GM19452 (cell line): ENCODE results near the gene SELENOM.
"Not testable (repeated sequence)": the region's sequence is repeated elsewhere in the genome, so short reads cannot be mapped to it uniquely, and the experiment has no call there.

Experiments
- ATAC-seq: cut with Tn5 transposase; IDR thresholded peaks from one replicate; pipeline ENCODE4 v1.9.1; 2021; ENCODE audit not compliant: unreplicated experiment

Gene SELENOM

DNA sequence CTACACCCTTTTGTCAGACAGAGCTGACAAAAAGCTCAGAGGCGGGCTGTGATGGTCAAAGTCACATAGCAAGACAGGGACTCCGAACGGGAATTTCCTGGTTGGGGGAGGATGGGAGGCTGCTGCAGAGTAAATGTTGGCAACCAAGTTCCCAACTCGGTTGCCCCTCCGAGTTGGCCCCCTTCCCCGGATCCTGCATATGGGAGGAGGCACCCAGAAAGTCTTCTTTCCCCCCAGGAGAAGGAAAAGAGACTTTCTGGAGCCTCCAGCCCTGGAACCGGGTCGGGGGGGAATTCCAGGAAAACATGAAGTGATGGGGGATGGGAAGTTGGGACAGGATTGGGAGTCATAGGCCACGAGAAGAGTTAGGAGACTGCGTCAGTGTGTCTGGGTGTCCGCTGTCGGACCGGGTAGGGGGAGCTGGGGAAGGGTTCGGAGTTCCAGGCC lies 614 bp downstream of the SELENOM start:
- ATAC-seq = no peak

DNA sequence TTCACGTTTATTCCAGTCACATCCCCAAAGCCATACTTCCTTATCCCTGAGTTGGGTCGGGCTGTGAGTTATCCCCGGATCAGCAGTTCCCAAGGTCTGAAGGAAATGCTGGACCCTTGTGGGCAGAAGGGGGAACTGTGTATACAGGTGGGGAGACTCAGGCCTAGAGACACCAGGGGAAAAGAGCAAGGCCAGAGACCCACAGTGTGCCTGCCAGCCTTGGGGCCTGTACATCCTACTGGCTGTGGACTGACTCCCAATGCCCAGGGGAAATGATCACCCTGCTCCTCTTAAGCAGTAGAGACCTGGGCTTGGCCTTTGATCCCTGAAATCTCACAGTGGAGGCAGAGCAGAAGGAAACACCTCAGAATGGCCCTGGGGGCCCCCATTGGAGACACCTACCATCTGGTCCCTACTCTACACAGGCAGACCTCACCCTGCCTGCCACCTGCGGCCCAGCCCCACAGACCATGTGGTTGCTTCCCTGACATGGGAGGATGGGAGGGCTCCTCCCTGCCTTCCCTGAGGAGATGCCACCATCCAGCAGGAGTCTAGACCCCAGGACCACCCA lies 1.3 kb downstream of the SELENOM start:
- ATAC-seq = no peak

DNA sequence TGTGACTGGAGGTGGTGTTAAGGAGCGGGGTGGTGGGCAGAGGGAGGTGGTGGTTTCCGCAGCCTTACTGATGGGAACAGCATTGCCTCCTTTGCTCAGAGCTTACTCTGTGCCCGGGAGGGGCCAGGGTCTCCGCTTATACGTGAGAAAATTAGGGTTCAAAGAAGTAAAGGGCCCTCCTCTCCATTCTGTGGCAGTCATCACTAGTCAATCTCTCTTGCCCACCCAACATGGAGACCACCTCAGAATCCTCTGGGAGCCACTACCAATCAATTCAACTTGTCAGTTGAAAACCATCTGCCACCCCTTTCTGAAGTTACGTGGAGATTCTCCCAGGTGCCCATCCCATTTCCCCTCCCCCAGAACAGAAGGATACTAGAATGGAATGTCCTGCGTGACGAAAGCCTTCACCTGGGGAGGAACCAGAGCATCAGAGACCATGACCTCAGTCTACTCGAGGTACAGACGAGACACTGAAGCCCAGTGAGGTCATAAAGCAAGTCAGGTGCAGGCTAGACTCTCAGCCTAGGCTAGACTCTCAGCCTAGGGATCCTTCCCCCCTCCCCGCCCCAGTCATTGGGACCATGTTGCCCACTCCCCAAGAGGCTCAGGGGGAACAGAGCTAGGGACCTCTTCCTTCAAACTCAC lies 2.0 kb downstream of the SELENOM start:
- ATAC-seq = no peak

GRCh38 chr22:31104869-31105268 lies 2.5 kb downstream of the SELENOM start:
- ATAC-seq = no peak

DNA sequence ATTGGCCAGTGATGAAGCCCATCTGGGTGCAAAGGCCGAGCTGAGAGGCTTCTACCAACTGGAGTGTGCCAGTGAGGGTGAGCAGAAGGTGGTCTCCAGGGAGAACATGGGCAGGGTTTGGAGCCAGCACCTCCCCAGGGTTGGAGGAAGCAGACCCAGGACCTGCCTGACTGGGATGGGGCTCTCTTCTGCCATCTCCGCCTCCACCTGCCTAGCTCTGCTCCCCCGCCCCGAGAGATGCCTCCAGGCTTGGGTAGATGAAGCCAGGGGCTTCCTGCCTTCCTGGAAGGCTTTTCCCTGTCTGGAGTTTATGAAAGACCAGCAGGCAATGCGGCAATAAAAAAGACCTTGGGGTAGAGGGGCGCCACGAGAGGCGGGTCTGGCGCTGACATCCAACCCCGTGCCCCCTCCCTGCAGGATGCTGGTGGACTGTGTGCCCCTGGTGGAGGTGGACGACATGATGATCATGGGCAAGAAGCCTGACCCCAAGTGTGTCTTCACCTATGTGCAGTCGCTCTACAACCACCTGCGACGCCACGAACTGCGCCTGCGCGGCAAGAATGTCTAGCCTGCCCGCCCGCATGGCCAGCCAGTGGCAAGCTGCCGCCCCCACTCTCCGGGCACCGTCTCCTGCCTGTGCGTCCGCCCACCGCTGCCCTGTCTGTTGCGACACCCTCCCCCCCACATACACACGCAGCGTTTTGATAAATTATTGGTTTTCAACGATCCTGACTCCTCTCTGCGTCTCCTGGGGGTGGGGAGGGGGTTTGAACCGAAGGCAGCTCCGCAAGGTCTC lies 3.3 kb downstream of the SELENOM start:
- no peak for ATAC-seq

- no peak for ATAC-seq
Observed at GRCh38 chr22:31103111-31103510, 4.3 kb downstream of the SELENOM start.

DNA sequence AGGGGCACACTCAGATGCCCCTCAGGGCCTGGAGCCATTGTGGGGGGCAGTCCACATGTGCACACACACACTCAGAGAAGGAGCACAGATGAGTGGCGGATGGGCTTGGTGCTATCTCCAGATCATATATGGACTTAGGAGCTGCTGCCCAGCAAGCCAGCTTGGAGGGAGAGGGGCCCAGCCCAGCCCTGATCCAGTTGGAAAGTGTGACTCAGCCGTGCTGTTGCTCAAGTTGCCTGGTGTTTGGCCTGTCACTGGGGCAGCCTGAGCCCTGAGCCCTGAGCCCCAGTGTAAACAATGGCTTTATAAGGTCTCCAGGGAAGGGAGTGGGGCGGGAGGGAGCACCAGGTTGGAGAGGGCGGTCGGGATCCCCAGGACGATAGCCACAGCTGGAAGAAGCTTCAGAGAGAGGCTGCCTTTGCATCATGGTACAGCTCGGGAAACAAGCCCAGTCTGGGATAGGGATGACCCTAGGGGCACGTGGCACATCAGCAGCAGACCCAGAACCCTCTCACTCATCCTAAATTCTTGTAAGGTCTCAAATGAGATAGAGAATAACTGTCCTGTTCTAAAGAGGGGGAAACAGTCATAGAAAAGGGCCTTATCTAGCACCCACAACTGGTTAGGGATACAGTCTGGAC lies 4.8 kb downstream of the SELENOM start:
- no peak for ATAC-seq

DNA sequence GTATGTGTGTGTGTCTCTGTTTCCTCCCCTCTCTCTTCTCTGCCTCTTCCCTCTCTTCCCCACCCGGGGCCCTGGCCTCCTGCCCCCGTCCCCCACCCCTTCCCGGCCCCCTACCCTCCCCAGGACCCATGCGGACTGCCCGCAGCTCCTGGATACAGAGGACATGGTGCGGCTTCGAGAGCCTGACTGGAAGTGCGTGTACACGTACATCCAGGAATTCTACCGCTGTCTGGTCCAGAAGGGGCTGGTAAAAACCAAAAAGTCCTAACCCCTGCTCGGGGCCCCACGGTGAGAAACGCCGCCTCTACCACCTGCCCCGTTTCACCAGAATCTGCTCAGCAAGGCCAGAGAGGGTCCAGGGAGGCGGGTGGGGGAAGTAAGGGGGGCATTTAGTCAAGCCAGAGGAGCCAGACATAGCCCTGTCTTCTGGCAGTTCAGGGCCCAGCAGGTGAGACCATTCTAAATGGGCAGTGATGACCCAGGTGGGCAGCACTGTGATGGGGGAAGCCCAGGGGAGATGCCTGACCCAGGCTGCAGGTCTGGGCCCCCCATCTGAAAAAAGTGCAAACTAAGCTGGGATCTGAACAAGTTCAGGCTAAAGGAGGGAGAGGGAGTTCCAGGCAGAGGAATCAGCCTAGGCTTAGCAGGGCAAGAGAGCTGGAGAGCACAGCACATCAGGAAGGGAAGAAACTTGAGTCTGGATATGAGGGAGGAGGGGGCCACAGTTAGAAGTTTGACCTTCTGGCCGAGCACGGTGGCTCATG lies 6.4 kb downstream of the SELENOM start:
- ATAC-seq = no peak

DNA sequence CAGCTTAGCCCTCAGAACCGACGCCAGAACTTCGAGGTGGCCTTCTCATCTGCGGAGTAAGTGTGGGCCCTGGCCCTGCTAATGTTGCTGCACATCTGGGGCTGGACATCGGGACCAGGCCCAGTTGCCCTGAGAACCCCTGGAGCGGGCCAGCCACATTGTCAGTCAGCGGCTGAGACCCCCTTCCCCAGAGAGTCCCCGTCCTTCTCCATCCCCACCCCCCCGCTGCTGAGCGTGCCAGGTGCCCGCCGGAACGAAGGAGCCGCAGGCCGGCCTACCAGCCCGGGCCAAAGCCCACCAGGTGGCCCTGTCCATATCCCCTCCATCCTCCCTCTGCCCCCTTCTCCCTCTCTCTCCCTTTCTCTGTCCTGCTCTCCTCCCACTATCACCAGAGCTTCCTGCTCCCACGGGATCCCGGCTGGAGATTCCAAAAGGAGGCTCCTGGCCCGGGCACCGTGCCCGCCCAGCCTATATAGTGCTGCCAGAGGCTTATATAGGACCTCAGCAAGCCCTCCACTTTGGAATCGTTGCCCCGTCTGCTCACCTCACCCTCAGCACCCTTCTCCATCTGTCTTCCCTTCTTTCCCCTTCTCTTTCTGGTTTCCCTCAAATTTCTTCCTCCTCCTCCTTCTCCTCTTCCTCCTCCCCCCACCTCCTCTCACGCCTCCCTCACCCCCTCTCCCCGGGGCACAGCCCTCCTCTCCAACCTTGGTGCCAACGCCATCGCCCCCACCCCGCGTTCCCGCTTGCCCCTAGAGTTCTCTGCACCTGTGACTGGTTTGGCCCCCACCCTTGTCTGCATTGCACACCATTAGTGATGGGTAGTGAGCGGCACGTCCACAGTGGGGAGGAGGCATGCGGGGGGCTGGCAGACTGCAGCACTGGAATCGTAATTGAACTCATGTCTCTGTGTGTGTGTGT lies 7.3 kb downstream of the SELENOM start:
- no peak for ATAC-seq

GRCh38 chr22:31099386-31099785 lies 8.0 kb downstream of the SELENOM start:
- ATAC-seq = no peak

DNA sequence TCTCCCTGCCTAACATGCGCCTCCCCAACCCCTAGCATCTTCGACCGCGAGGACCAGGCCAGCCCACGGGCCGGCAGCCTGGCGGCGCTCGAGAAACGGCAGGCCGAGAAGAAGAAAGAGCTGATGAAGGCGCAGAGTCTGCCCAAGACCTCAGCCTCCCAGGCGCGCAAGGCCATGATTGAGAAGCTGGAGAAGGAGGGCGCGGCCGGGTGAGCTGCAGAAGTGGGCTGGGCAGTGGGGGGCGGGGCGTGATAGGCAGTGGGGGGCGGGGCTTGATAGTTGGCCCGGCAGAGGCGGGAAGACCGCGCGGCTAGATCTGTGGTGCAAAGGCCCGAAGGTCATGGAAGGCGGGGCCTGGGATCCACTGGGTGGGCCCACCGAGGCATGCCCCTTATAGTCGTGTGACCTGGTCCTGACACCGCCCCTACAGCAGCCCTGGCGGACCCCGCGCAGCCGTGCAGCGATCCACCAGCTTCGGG lies 8.7 kb downstream of the SELENOM start:
- ATAC-seq = no peak

DNA sequence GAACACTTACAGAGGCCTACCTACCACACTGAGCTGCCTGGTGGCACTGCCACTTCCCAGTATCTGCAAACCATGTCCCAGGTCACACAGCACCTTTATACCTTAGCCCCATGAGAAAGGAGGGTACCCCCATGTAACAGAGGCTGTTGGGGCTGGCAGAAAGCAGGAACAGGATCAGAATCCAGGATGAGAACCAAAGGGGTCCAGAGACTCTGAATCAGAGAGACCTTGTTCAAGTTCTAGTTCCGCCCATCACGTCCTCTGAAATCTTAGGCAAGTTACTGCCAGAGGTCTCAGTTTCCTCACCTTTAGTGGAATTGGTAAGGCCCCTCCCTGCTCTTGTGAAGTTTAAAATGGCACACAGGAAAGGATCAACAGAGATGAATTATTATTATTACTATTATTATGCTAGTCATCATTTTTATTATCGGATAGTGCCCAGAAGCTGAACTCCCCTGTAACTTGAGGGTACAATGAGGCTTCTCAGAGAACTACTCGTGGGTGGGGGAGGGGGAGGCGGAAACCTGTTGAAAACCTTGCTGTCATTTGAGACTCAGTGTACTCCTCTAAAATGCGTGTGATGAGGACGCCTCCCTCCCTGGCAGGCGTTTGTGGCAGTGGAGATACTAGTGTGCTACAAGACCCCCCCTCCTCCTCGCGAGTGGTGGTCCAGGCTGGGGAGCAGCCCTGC lies 9.3 kb downstream of the SELENOM start:
- no peak for ATAC-seq

DNA sequence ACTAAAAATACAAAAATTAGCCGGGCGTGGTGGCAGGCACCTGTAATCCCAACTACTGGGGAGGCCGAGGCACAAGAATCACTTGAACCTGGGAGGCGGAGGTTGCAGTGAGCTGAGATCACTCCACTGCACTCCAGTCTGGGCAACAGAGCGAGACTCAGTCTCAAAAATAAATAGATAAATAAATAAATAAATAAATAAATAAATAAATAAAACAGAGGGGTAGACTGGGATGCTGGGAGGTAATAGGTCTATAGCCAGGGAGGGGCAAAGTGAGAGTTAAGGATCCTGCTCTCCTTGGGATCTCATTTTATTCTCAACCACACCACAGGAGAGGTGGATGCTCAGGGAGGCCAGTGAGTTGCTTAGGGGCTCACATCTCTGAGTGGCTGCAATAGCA lies 9.8 kb downstream of the SELENOM start:
- not testable (repeated sequence) for ATAC-seq

DNA sequence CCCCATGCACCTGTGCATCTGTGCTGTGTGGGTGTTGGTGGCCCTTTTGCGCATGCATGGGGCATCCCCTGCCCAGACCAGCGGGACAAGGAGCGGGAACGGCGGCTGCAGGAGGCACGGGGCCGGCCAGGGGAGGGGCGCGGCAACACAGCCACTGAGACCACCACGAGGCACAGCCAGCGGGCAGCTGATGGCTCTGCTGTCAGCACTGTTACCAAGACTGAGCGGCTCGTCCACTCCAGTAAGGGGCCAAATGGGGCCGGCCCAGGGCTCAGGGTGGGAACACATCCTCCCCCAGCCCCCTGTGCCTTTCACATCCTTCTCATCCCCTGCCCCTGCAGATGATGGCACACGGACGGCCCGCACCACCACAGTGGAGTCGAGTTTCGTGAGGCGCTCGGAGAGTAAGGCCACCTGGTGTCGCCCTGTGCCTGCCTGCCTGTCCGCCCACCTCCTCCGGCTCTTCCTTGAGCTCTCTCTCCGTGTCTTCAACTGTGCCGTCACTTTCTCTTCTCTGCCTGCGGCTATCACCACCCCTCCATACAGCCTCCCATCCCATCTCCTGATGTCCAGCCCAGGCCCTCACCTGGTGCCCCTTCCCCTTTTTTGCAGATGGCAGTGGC lies 10.6 kb downstream of the SELENOM start:
- ATAC-seq = no peak

- ATAC-seq = no peak
Observed at GRCh38 chr22:31095637-31096249, 11.6 kb downstream of the SELENOM start.

DNA sequence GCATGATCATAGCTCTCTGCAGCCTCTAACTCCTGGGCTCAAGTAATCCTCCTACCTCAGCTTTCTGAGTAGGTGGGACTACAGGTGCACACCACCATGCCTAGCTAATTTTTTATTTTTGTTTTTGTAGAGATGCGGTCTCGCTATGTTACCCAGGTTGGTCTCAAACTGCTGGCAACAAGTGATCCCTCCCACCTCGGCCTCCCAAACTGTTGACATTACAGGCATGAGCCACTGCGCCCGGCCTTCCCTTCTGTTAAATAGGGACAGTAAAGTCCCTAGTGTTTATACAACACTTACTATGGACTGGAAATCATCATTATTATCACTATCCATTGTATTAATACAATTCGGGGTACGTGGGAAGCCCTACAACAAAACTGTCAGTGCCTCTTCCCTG lies 12.6 kb downstream of the SELENOM start:
- ATAC-seq = no peak

GRCh38 chr22:31094021-31094551 lies 13.3 kb downstream of the SELENOM start:
- no peak for ATAC-seq
